ENCODE data around the gene CFI.
A peak's percentile ranks its signal among the peaks of the same experiment; 100 is the strongest.

The CFI gene

DNA sequence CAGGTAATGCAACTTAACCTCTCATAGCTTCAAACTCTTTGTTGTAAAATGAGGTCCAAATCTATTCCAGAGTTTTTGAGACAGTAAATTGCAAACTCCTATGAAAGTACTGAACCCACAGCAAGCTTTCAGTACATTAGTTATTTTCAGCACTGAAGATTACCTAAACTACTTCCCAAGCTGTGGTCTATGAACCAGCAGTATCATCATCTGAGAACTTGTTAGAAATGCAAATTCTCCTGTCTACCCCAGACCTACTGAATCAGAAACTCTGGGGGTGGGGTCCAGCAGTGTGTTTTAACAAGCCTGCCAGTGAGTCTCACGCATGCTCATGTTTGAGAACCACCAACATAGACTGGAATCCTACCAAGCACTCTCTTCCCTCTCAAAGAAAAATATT is 92.8 kb downstream of the CFI start:
- no peak for DNase-seq (ENCODE audit: low read depth)
- no peak overlapping the region for H3K4me3 ChIP-seq (ENCODE audit: low read length)
- TF ChIP-seq, protein P1, sequence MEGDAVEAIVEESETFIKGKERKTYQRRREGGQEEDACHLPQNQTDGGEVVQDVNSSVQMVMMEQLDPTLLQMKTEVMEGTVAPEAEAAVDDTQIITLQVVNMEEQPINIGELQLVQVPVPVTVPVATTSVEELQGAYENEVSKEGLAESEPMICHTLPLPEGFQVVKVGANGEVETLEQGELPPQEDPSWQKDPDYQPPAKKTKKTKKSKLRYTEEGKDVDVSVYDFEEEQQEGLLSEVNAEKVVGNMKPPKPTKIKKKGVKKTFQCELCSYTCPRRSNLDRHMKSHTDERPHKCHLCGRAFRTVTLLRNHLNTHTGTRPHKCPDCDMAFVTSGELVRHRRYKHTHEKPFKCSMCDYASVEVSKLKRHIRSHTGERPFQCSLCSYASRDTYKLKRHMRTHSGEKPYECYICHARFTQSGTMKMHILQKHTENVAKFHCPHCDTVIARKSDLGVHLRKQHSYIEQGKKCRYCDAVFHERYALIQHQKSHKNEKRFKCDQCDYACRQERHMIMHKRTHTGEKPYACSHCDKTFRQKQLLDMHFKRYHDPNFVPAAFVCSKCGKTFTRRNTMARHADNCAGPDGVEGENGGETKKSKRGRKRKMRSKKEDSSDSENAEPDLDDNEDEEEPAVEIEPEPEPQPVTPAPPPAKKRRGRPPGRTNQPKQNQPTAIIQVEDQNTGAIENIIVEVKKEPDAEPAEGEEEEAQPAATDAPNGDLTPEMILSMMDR (conservative IDR thresholded peaks at IDR 0.05; ENCODE audit: low read depth, low read length), result no peak

DNA sequence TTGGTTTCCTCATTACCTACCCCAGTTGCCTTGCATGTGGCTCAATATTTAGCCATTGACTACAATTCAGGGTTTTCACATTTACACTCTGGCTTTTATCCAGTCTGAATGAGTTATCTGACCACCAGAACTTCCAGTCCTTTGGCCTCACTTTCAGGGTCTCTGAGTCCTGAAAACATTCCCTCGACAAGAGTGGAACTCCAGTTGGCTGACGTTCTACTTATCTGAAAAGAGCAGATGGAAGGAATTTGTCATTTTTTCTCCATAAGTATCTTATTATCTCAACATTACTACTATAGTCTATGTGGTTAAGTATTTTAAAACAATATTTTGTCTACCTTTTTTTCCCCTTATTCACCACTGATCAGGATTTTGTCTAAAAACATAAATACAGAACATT is 93.4 kb downstream of the CFI start:
- TF ChIP-seq, protein P1 (conservative IDR thresholded peaks at IDR 0.05; ENCODE audit: low read depth, low read length), result no peak
- DNase-seq (ENCODE audit: low read depth), result no peak
- no peak overlapping the region for H3K4me3 ChIP-seq (ENCODE audit: low read length)

DNA sequence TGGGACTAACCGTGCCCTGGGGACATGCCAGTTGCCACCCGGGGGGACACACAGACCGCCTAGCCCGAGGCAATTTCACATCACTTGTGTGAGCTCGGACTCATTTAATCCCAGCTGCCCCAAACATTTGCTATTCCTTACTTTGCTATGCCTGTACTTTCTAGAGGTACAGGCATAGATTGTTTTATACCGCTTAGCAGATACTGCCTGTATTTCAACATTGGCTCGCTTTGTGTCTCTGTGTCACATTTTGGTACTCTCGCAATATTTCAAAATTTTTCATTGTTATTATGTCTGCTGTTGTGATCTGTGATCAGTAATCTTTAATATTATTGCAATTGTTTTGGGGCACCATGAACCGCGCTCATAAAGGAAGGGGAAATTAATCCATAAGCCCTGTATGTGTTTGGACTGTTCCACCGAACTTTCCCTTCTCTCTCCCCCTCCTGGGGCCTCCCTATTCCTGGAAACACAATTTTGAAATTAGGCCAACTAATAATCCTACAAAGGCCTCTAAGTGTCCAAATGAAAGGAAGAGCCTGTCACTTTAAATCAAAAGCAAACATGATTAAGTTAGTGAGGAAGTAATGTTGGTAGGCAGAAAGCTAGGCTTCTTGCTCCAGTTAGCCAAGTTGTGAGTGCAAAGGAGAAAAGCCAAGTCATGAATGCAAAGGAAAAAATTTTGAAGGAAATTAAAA is 98.0 kb downstream of the CFI start:
- peak; percentile 17 for DNase-seq (ENCODE audit: low read depth)
- peak overlapping the region; percentile 76 for H3K4me3 ChIP-seq (ENCODE audit: low read length)
- TF ChIP-seq, protein P1 (conservative IDR thresholded peaks at IDR 0.05; ENCODE audit: low read depth, low read length), result no peak

DNA sequence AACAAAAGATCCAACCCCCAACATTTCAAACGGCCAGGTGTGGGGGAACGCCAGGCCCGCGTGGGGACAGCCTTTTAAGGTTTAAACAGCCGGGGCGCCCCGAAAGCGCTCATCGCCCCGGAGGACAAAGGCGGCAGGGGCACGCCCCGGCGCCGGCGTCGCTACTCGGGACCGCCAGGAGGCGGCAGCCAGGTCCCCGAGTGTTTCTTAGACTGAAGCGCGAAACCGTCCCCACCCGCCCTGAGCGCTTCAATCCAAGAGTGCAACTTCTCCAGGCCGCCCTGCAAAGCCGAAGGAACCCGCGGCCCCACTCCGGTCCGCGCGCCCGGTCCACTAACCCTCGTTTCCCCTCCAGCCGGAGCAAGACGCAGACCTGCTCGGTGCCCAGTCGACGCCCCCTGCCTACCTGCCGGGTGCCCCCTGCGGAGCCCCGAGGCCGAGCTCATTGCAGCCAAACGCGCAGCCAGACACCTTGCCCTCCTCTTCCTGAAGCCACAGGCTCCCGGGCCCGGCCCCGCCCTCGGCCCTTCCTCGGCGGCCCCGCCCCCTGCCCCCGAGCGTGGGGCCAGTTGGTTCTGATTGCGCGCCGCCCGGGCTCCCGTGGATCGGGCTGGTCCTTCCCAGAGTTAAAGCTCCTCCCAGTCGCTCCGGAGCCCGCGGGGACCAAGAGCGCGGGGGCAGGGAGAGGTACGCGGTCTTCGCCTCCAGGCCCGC is 98.7 kb downstream of the CFI start, which contains the start of gene CASP6:
Gene CASP6, minus strand, starts transcription at position 496 of the 714 bp plus-strand sequence. Its CDS starts 50 bp downstream, at position 446.
- DNase-seq (ENCODE audit: low read depth), result peak; percentile 16

DNA sequence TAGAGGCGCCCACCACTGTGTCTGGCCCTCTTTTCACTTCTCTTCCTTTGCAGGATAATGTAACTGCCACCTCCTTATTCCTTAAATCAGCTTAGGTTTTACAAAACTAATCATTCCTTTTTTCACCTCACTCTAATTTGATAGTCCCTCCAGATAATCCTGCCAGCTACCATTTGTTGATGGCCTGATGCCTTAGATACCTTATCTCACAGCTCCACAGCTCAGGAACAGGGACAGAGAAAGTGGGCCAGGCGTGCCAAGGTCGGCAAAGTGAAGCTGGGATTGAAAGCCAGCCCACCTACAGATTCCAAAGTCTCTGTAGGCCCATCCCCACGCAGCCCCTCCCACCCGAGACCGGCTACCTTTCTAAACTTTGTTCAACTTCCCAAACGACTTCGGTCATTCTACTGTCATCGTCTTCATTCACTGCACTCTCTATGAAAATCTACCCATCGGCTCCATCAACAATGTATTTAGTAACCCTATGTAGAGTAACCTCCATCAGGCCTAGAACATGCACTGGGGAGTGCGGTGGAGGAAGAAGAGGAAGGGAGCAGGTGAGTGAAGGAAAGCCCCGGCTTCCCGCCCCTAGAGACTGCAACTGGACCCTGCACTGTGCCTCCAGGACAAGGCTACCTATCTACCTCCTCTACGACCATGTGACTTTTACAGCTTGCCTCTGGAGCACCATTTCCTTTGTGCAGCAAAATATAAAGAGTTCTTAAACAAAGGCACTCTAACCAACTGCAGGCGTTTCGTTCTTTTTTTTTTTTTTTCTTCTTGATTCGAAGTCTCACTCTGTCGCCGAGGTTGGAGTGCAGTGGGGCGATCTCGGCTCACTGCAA is 100.0 kb downstream of the CFI start:
- TF ChIP-seq, protein P1 (conservative IDR thresholded peaks at IDR 0.05; ENCODE audit: low read depth, low read length), result no peak
- peak overlapping the region; percentile 76 for H3K4me3 ChIP-seq (ENCODE audit: low read length)
- no peak for DNase-seq (ENCODE audit: low read depth)

More for the DNA sequence above, 98.7 kb downstream of the CFI start, which contains the start of gene CASP6:
- peak within 1 kb of the TSS; percentile 76 for H3K4me3 ChIP-seq (ENCODE audit: low read length)
- TF ChIP-seq, protein P1 (conservative IDR thresholded peaks at IDR 0.05; ENCODE audit: low read depth, low read length), result peak; percentile 71

DNA sequence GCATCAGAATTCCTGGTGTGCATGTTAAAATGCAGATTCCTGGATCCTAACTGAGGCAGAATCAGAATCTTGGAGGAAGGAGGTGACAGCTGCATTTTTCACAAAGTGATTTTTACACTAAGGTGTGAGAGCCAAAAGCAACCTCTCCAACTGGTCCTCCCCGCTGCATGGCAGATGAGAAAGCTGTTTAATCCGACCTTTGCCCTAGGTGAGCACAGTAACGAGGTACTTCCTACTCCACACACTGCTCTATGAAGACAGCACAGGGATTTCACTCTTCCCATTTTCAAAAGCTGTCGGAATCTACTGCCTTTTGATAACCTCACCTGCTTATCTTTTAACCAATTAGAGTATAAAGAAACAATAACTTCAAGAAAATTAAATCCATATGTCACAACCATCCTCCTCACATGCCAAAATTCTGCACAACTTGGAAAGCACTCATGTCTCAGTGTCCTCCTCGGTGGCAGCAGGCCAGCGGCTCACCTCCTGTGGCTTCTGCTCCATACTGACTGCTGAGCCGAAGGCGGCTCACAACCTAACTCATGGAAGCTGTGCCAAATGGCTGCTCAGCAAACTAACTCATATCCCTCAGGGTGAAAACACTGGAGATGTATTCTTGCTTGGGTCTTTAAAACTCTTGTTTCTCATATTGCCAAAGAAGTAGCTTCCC is 102.1 kb downstream of the CFI start:
- DNase-seq (ENCODE audit: low read depth), result no peak
- H3K4me3 ChIP-seq (ENCODE audit: low read length), result no peak overlapping the region
- TF ChIP-seq, protein P1 (conservative IDR thresholded peaks at IDR 0.05; ENCODE audit: low read depth, low read length), result no peak

All from retinal pigment epithelial cell (primary cell).